ENCODE results near the gene DPF1.

DPF1 gene

DNA sequence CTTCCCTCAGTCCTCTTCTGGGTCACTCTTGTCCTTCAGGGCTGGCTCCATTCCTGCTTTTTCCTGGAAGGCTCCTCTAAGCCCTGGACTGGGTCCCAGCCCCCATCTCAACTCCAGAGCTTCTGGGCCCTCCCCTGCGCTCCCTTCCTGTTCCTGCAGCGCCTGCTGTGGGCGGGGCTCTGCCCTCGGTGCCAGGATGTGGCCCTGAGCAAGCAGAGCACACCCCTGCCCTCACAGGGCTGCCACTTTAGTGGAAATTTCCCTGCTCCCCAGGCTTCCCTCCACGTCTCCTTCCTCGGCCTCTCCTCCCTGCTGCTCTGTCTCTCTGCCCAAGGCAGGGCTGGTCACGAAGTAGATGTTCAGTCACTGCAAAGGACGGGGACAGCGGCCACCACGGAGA, 28.8 kb downstream of the DPF1 start:
- H3K27ac ChIP-seq (ENCODE audit: extremely low read depth, low read depth, low read length), result no peak overlapping the region
- CTCF ChIA-PET, result interaction anchor here (0.8 kb wide), 2 partner anchors 30 to 55 kb away, joined by 3 to 4 read pairs; no protein-coding TSS in a partner anchor
- POLR2A ChIA-PET, result no interaction called here
- no peak for TF ChIP-seq ZNF214 (tag by site-specific recombination; IDR thresholded peaks at IDR 0.05; ENCODE audit: borderline replicate concordance)
- TF ChIP-seq, protein P1, sequence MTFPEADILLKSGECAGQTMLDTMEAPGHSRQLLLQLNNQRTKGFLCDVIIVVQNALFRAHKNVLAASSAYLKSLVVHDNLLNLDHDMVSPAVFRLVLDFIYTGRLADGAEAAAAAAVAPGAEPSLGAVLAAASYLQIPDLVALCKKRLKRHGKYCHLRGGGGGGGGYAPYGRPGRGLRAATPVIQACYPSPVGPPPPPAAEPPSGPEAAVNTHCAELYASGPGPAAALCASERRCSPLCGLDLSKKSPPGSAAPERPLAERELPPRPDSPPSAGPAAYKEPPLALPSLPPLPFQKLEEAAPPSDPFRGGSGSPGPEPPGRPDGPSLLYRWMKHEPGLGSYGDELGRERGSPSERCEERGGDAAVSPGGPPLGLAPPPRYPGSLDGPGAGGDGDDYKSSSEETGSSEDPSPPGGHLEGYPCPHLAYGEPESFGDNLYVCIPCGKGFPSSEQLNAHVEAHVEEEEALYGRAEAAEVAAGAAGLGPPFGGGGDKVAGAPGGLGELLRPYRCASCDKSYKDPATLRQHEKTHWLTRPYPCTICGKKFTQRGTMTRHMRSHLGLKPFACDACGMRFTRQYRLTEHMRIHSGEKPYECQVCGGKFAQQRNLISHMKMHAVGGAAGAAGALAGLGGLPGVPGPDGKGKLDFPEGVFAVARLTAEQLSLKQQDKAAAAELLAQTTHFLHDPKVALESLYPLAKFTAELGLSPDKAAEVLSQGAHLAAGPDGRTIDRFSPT (tag by site-specific recombination; IDR thresholded peaks at IDR 0.05), result 0 out of 2 replicates have a peak, but pooled peaks have one; percentile 12
- TF ChIP-seq ZEB2 (tag by site-specific recombination; IDR thresholded peaks at IDR 0.05), result no peak
- TF ChIP-seq, protein P2, sequence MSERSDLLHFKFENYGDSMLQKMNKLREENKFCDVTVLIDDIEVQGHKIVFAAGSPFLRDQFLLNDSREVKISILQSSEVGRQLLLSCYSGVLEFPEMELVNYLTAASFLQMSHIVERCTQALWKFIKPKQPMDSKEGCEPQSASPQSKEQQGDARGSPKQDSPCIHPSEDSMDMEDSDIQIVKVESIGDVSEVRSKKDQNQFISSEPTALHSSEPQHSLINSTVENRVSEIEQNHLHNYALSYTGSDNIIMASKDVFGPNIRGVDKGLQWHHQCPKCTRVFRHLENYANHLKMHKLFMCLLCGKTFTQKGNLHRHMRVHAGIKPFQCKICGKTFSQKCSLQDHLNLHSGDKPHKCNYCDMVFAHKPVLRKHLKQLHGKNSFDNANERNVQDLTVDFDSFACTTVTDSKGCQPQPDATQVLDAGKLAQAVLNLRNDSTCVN (tag by site-specific recombination; optimal IDR thresholded peaks at IDR 0.05), result no peak
- H3K36me3 ChIP-seq (ENCODE audit: control insufficient read depth in 2 of 2, insufficient read depth in 1 of 2, low read length in 2 of 2), result peaks cover 0 to 8% of the 10 kb centered on the region in 2 experiments; a peak in 1 of 3 replicates
- no peaks in the 10 kb centered on the region for H3K9me3 ChIP-seq (ENCODE audit: control insufficient read depth, insufficient read depth, low read depth, low read length)
- H3K4me1 ChIP-seq (ENCODE audit: control insufficient read depth, insufficient read depth, low read length), result no peaks in the 10 kb centered on the region
- H3K4me3 ChIP-seq (ENCODE audit: low read depth, low read length), result no peak overlapping the region

DNA sequence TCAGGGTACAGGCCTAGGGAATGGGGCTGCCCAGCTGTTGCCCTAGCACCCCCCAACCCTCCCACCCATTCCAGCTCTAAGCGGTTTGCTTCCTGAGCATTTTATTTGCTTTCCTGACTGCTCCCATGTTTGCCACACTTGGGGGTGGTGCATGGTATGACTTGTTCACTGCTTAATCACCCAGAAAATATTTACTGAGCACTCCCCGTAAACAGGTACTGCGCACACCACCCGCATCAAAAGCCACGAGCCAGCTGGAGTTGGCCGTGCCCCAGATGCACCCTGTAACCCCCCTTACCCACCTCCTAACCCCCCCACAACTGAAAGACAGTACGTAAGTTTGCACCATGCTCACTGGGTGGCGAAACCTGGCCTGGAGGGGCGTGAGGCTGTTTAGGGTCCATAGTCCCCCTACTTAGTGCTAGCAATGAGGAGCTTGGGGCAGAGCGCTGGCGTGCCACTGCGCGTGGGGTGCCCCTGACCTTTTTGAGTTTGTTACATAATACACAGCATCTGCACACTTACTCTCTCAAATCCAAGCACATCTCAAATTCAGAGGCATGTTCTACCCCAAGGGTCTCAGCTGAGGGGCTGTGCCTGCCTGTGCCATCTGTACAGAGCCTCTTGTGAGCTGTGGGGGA, 29.8 kb downstream of the DPF1 start:
- H3K4me1 ChIP-seq (ENCODE audit: control insufficient read depth, insufficient read depth, low read length), result no peaks in the 10 kb centered on the region
- H3K4me3 ChIP-seq (ENCODE audit: low read depth, low read length), result no peak overlapping the region
- TF ChIP-seq KLF16 (tag by site-specific recombination; IDR thresholded peaks at IDR 0.05) (no peak), MZF1 (tag by site-specific recombination; IDR thresholded peaks at IDR 0.05; ENCODE audit: borderline replicate concordance) (no peak), ZNF140 (tag by site-specific recombination; IDR thresholded peaks at IDR 0.05) (no peak), ZNF292 (tag by site-specific recombination; IDR thresholded peaks at IDR 0.05; ENCODE audit: borderline replicate concordance, low read depth) (no peak), ZNF776 (tag by site-specific recombination; IDR thresholded peaks at IDR 0.05; ENCODE audit: borderline replicate concordance) (no peak), ZNF544 (tag by site-specific recombination; IDR thresholded peaks at IDR 0.05) (no peak), SCRT2 (tag by site-specific recombination; IDR thresholded peaks at IDR 0.05) (no peak), ZNF10 (tag by site-specific recombination; IDR thresholded peaks at IDR 0.05) (no peak), ZNF157 (tag by site-specific recombination; IDR thresholded peaks at IDR 0.05) (no peak), ZNF654 (tag by site-specific recombination; IDR thresholded peaks at IDR 0.05; ENCODE audit: low read depth) (no peak), OVOL3 (tag by site-specific recombination; IDR thresholded peaks at IDR 0.05) (no peak), GLI4 (tag by site-specific recombination; IDR thresholded peaks at IDR 0.05) (no peak), ZNF501 (tag by site-specific recombination; IDR thresholded peaks at IDR 0.05) (no peak), ZNF366 (tag by site-specific recombination; conservative IDR thresholded peaks at IDR 0.05) (no peak), ZBTB1 (tag by site-specific recombination; IDR thresholded peaks at IDR 0.05) (no peak)
- TF ChIP-seq, protein P3, sequence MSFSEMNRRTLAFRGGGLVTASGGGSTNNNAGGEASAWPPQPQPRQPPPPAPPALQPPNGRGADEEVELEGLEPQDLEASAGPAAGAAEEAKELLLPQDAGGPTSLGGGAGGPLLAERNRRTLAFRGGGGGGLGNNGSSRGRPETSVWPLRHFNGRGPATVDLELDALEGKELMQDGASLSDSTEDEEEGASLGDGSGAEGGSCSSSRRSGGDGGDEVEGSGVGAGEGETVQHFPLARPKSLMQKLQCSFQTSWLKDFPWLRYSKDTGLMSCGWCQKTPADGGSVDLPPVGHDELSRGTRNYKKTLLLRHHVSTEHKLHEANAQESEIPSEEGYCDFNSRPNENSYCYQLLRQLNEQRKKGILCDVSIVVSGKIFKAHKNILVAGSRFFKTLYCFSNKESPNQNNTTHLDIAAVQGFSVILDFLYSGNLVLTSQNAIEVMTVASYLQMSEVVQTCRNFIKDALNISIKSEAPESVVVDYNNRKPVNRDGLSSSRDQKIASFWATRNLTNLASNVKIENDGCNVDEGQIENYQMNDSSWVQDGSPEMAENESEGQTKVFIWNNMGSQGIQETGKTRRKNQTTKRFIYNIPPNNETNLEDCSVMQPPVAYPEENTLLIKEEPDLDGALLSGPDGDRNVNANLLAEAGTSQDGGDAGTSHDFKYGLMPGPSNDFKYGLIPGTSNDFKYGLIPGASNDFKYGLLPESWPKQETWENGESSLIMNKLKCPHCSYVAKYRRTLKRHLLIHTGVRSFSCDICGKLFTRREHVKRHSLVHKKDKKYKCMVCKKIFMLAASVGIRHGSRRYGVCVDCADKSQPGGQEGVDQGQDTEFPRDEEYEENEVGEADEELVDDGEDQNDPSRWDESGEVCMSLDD (tag by site-specific recombination; IDR thresholded peaks at IDR 0.05), result no peak
- TF ChIP-seq, protein P4, sequence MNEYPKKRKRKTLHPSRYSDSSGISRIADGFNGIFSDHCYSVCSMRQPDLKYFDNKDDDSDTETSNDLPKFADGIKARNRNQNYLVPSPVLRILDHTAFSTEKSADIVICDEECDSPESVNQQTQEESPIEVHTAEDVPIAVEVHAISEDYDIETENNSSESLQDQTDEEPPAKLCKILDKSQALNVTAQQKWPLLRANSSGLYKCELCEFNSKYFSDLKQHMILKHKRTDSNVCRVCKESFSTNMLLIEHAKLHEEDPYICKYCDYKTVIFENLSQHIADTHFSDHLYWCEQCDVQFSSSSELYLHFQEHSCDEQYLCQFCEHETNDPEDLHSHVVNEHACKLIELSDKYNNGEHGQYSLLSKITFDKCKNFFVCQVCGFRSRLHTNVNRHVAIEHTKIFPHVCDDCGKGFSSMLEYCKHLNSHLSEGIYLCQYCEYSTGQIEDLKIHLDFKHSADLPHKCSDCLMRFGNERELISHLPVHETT (tag by site-specific recombination; IDR thresholded peaks at IDR 0.05), result no peak
- TF ChIP-seq, protein P5, sequence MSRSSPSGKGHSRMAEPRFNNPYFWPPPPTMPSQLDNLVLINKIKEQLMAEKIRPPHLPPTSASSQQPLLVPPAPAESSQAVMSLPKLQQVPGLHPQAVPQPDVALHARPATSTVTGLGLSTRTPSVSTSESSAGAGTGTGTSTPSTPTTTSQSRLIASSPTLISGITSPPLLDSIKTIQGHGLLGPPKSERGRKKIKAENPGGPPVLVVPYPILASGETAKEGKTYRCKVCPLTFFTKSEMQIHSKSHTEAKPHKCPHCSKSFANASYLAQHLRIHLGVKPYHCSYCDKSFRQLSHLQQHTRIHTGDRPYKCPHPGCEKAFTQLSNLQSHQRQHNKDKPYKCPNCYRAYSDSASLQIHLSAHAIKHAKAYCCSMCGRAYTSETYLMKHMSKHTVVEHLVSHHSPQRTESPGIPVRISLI (tag by site-specific recombination; IDR thresholded peaks at IDR 0.05), result no peak
- no peak overlapping the region for H3K27ac ChIP-seq (ENCODE audit: extremely low read depth, low read depth, low read length)
- peaks cover 0 to 4% of the 10 kb centered on the region in 2 experiments; a peak in 1 of 3 replicates for H3K36me3 ChIP-seq (ENCODE audit: control insufficient read depth in 2 of 2, insufficient read depth in 1 of 2, low read length in 2 of 2)
- no peaks in the 10 kb centered on the region for H3K9me3 ChIP-seq (ENCODE audit: control insufficient read depth, insufficient read depth, low read depth, low read length)
- ChIA-PET CTCF (interaction anchor here (0.6 to 1.0 kb wide), 3 partner anchors 31 to 327 kb away, joined by 3 to 4 read pairs (median 3); no protein-coding TSS in a partner anchor), POLR2A (no interaction called here)

Data from HEK293 (cell line).